HG03175 (cell line): ENCODE results near the gene ATP13A2.
"Not testable (repeated sequence)": the region's sequence is repeated elsewhere in the genome, so short reads cannot be mapped to it uniquely, and the experiment has no call there.

Experiments
- ATAC-seq: cut with Tn5 transposase; IDR thresholded peaks from one replicate; pipeline ENCODE4 v1.9.1; 2021; ENCODE audit warnings: mild to moderate bottlenecking, moderate library complexity; ENCODE audit not compliant: unreplicated experiment

Gene ATP13A2

DNA sequence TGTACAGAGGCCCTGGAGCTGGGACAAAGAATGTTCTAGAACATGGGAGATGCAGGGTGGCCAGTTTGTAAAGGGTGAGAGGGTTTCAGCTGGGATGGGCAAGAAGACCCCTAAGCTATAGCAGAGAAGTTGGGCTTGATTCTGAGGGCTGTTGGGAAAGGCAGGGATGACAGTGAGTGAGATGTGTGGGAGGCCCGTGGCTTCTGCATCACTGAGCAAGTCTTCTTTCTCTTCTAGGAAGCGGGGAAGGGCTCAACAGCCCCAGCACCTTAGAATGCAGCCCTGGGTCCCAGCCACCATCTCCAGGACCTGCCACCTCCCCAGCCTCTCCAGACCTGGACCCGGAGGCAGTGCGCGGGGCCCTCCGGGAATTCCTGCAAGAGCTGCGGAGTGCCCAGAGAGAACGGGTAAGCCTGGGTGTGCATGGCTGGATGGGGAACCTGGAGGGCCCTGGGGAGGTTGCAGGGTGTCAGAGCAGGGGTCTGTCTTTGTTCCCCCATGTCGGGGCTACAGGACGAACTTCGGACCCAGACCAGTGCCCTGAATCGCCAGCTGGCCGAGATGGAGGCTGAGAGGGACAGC lies 46.2 kb downstream of the ATP13A2 start:
- no peak for ATAC-seq

- ATAC-seq: not testable (repeated sequence)
Observed at GRCh38 chr1:16964169-16964568, 47.6 kb downstream of the ATP13A2 start.

DNA sequence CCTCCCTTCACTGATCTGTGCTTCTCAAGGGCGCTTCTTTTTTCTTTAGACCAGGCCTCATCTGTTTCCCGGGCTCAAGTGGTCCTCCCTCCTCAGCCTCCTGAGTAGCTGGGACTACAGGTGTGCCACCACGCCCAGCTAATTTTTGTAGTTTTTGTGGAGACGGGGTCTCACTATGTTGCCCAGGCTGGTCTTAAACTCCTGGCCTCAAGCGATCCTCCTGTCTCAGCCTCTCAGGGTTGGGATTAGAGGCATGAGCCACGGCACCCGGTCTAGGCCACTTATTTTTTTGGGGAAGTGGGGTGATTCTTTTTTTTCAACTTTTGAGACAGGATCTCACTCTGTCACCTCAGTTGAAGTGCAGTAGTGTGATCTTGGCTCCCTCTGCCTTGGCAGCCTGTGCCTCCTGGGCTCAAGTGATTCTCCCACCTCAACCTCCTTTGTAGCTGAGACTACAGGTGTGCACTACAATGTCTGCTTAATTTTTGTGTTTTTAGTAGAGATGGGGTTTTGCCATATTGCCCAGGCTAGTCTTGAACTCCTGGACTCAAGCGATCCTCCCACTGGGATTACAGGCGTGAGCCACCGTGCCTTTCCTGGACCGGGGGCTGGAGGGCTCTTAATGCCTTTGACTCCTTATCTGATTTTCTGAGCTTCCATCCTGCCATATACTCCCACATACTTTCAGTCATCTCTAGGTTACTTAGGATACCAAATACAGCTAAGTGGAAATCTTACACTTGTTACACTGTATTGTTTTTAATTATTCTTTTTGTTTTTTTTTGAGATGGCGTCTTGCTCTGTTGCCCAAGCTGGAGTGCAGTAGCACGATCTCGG lies 50.2 kb downstream of the ATP13A2 start:
- ATAC-seq: no peak

- ATAC-seq: peak; percentile 64
Observed at GRCh38 chr1:16960560-16961296, 51.0 kb downstream of the ATP13A2 start.

DNA sequence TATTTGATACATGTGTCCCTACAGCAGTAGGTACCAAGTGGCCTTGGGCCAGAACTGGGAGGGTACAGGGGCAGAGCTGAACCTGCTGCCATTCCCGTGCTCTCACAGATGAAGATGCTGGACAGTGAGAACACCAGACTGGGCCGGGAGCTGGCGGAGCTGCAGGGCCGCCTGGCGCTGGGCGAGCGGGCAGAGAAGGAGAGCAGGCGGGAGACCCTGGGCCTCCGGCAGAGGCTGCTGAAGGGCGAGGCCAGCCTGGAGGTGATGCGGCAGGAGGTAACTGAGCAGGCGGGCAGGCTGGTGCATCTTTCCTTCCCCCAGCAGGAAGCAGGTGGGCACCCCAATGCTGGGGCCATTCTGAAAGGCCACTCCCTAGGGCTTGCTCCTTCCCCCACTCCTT lies 53.3 kb downstream of the ATP13A2 start:
- no peak for ATAC-seq

DNA sequence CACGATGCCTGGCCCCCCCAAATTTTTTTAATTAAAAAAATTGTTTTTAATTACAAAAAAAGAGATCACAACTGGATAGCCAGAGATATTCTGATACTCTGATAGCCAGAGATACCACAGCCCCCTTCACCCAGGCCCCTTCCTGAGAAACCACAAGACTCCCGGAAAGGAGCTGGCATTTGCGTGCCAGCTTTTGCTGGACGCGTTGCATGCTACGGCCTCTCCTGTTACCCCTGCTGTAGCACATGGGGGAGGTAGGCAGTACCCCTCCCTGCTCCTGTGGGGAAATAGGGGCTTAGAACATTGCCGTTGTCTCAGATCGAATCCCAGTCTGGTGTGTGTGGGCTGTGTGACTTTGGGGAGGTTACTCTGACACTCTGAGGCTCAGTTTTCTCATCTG lies 54.0 kb downstream of the ATP13A2 start:
- no peak for ATAC-seq

DNA sequence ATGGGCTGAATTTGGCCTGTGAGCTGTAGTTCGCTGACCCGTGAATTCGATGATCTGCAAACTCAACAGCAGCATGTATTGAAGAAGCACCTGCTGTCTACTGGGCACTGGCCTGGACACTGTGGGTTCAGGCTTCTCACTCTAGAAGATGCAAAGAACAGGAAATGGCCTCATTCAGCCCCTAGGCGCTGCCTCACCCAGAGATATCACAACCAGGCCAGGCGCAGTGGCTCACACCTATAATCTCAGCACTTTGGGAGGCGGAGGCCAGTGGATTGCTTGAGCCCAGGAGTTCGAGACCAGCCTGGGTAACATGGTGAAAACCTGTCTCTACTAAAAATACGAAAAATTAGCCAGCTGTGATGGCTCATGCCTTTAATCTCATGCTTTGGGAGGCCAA lies 55.0 kb downstream of the ATP13A2 start:
- ATAC-seq: no peak

DNA sequence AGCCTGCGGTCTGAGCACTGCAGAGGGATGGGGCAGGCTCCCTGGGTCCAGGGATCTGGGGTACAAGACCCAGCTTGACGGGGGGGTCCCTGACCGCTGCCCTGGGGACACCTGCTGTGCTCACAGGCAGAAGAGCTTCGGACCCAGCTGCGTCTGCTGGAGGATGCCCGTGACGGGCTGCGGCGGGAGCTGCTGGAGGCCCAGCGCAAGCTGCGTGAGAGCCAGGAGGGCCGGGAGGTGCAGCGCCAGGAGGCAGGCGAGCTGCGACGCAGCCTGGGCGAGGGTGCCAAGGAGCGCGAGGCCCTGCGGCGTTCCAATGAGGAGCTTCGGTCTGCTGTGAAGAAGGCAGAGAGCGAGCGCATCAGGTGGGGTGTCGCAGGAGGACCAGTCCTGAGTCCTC lies 56.5 kb downstream of the ATP13A2 start:
- ATAC-seq: no peak

DNA sequence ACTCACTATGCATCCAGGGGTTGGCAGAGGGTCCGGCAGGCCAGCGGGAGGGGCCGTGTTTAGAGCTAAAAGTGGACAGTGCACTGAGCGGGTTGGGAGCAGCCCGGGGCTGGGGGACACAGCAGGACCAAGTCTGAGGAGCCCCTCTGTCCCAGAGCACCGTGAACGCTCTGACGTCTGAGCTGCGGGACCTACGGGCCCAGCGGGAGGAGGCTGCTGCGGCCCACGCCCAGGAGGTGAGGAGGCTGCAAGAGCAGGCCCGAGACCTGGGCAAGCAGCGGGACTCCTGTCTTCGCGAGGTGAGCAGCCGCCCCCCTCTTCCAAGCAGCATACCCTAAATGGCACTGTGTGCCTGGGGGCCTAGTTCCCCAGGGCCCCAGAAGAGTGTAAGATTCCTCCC lies 57.1 kb downstream of the ATP13A2 start:
- ATAC-seq: no peak

DNA sequence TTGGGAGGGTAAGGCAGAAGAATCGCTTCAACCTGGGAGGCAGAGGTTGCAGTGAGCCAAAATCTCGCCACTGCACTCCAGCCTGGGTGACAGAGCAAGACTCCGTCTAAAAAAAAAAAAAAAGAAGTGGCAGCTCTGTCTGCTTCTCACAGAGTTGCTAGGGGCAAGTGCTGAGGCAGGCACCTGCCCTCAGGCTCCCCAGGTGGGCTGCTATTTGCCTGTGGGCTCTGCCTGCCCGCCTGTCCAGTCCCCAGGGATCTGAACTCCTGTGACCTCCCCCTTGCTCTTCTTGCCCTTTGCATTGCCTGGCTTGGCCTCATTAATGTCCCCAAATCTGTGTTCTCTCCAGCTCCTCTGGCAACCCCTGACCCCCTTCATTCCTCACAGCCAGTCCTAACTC lies 59.4 kb downstream of the ATP13A2 start:
- ATAC-seq: not testable (repeated sequence)

DNA sequence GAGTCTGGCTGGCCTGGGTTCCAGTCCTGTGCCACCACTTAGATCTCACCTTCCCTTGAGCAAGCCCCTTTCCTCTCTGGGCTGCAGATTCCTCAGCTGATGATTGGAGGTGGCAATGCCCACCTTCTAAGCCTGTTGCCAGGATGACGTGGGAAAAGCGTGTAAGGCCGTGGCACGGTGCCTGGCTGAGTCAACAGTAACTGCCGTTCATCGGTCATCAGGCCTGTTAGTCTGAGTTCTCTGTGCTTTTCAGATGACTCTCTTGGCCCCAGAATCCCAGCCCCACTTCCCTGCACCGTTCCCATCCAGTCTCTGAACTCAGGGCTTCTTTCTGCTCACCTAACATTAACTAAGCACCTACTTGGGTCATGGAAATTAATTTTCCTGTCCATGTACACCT lies 62.7 kb downstream of the ATP13A2 start:
- ATAC-seq: not testable (repeated sequence)

DNA sequence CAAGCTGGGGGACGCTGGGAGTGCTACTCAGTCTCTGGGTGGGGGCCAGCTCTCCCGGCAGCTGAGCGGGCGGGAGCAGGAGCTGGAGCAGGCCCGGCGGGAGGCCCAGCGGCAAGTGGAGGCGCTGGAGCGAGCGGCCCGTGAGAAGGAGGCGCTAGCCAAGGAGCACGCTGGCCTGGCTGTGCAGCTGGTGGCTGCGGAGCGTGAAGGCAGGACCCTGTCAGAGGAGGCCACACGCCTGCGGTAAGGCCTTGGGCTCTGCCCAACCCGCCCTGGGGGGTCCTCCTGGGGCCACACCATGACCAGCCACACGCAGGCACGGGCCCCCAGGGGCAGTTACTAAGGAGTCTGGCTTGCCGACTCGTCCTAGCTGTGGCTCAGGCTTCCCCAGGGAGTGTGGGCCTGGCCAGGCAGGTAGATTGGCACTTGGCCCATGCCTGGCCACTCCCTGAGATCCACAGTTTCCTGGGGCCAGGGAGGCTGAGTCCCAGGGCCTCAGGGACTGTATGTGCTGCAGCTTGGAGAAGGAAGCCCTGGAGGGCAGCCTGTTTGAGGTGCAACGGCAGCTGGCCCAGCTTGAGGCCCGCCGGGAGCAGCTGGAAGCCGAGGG lies 63.3 kb downstream of the ATP13A2 start:
- not testable (repeated sequence) for ATAC-seq

DNA sequence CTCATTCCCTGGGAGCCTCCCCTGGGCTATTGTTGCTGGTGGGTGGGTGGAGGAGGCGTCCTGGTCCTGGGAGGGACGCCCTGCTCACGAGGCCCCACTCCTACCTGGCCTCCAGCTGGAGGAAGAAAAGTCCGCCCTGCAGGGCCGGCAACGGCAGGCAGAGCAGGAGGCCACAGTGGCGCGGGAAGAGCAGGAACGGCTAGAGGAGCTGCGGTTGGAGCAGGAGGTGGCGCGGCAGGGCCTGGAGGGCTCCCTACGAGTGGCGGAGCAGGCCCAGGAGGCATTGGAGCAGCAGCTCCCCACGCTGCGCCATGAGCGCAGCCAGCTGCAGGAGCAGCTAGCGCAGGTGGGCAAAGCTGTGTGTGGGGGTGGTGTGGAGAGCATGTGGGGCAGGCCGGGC lies 65.1 kb downstream of the ATP13A2 start:
- no peak for ATAC-seq

GRCh38 chr1:16946185-16946584 lies 65.5 kb downstream of the ATP13A2 start:
- ATAC-seq: not testable (repeated sequence)

DNA sequence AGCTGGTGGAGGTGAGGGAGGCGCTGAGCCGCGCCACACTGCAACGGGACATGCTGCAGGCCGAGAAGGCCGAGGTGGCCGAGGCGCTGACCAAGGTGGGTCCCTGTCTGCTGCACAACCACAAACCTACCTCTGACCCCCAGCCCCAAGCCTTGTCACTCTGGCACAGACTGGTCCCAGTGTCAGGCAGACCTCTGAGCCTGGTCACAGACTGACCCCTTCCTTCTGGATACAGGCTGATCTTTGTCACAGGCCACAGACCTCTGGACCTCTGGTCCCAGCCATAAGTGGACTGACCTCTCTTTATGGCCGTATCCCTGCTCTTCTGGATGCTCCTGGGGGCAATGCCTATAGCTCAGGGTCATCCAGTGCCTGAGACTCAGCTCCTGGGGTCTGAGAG lies 66.2 kb downstream of the ATP13A2 start:
- ATAC-seq: not testable (repeated sequence)

GRCh38 chr1:16944038-16944437 lies 67.7 kb downstream of the ATP13A2 start:
- no peak for ATAC-seq

DNA sequence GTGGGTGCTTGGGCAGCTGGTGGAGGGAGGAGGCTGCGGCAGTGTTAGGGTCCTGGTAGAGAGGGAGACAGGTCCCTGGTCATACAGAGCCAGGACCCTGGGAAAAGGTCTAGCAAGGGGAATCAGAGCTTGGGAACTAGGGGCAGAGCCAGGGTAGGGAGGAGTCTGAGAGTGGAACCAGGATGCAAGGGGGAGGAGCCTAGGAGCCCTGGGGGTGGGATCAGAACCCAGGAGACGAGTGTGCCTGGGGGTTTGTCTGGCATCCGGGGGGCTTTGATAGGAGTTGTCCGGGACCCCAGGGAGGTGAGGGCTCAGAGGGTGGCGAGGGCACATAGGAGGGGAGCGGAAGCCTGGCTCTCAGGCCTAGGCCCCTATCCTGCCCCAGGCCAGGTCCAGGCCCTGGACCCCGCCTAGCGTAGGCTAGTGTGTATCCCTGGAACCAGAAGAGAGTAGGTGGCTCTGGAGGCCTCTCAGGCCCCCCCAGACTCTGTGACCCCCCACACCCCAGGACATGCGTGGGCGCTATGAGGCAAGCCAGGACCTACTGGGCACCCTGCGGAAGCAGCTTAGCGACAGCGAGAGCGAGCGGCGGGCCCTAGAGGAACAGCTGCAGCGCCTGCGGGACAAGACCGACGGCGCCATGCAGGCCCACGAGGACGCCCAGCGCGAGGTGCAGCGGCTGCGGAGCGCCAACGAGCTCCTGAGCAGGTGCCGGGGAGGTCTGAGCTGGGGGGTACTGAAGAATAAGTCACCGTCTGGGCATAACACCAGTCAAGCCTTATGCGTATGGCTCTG lies 72.1 kb downstream of the ATP13A2 start:
- not testable (repeated sequence) for ATAC-seq

- no peak for ATAC-seq
Observed at GRCh38 chr1:16938351-16939321, 73.1 kb downstream of the ATP13A2 start.

- ATAC-seq: not testable (repeated sequence)
Observed at GRCh38 chr1:16936580-16936979, 75.1 kb downstream of the ATP13A2 start.
